ENCODE results near the gene SLC28A3.

SLC28A3 gene

GRCh38 chr9:84255696-84256095 is 84.9 kb downstream of the SLC28A3 start:
- no peak overlapping the region for H3K4me3 ChIP-seq (ENCODE audit: low read depth, low read length)

GRCh38 chr9:84254972-84255371 is 85.6 kb downstream of the SLC28A3 start:
- no peak overlapping the region for H3K4me3 ChIP-seq (ENCODE audit: low read depth, low read length)

- H3K4me3 ChIP-seq (ENCODE audit: low read depth, low read length): no peak overlapping the region
Observed at GRCh38 chr9:84251921-84252320, 88.6 kb downstream of the SLC28A3 start.

GRCh38 chr9:84241817-84242373 is 98.7 kb downstream of the SLC28A3 start:
- H3K4me3 ChIP-seq (ENCODE audit: low read depth, low read length): no peak overlapping the region

- H3K4me3 ChIP-seq (ENCODE audit: low read depth, low read length): no peak overlapping the region
Observed at GRCh38 chr9:84239343-84239742, 101.2 kb downstream of the SLC28A3 start.

GRCh38 chr9:84238652-84239051 is 101.9 kb downstream of the SLC28A3 start:
- H3K4me3 ChIP-seq (ENCODE audit: low read depth, low read length): no peak overlapping the region

- no peak overlapping the region for H3K4me3 ChIP-seq (ENCODE audit: low read depth, low read length)
Observed at GRCh38 chr9:84235511-84235910, 105.0 kb downstream of the SLC28A3 start.

- no peak overlapping the region for H3K4me3 ChIP-seq (ENCODE audit: low read depth, low read length)
Observed at GRCh38 chr9:84230355-84231145, 110.0 kb downstream of the SLC28A3 start.

- H3K4me3 ChIP-seq (ENCODE audit: low read depth, low read length): no peak overlapping the region
Observed at GRCh38 chr9:84229191-84229590, 111.4 kb downstream of the SLC28A3 start.

- H3K4me3 ChIP-seq (ENCODE audit: low read depth, low read length): no peak overlapping the region
Observed at GRCh38 chr9:84228130-84228720, 112.3 kb downstream of the SLC28A3 start.

GRCh38 chr9:84226126-84226525 is 114.4 kb downstream of the SLC28A3 start:
- H3K4me3 ChIP-seq (ENCODE audit: low read depth, low read length): no peak overlapping the region
